HG02759 (cell line): ENCODE results near the gene LTA4H.

Source experiments
- ATAC-seq: cut with Tn5 transposase; IDR thresholded peaks from one replicate; pipeline ENCODE4 v1.9.1; 2021; ENCODE audit warnings: mild to moderate bottlenecking, moderate library complexity; ENCODE audit not compliant: unreplicated experiment

LTA4H gene

DNA sequence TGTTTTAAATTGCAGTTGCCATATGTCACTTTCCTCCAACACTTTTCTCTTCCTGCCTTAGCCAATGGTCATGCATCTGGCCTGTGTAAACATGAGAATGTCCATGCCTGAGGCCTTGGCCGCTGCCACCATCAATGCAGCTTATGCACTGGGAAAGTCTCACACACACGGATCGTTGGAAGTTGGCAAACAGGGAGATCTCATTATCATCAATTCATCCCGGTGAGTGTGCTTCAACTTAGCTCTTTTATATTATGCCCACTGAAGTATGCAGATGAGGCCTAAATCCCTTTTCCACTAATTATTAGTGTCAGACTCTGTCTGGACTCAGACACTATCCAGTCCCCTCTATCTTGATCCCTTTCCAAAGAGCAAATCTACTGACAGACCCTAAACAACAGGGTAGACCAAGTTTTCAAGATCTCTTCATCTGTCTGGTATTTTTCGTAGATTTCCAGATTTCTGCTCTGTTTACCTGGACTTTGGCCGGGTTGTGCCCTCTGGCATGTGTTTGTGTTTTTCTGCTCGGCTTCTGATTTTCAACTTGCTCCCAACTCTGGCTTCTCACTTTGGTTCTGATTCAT, 69.0 kb downstream of the LTA4H start:
- ATAC-seq, result no peak

DNA sequence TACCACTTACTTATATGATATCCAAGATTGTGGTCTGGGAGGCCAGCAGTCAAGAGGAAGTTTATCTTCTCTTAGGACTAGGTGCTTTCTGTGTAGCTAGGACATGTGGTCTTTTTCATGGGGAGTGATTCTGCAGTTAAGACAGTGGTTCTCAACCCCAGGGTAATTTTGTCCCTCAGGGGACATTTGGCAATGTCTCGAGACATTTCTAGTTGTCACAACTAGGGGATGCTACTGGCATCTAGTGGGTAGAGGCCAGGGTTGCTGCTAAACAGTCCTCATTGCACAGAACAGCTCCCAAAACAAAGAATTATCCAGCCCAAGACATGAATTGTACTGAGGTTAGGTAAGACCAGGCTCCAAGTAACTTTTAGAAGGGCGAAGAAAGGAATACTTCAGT, 72.3 kb downstream of the LTA4H start:
- ATAC-seq, result no peak

DNA sequence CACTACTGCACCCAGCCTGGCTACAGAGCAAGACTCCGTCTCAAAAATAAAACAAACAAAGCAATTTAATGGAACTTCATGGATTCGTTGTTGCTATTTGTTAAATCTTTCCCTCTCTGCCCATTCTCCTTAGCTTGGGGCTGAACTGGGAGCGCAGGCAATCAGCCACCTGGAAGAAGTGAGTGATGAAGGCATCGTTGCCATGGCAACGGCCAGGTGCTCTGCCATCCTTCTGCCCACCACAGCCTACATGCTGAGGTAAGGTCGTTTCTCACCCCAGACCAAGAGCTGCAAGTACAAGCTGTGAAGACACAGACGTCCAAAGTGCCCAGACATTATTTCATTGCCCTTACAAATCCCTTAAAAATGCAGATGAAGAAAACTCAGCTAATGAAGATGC, 73.2 kb downstream of the LTA4H start:
- no peak for ATAC-seq

DNA sequence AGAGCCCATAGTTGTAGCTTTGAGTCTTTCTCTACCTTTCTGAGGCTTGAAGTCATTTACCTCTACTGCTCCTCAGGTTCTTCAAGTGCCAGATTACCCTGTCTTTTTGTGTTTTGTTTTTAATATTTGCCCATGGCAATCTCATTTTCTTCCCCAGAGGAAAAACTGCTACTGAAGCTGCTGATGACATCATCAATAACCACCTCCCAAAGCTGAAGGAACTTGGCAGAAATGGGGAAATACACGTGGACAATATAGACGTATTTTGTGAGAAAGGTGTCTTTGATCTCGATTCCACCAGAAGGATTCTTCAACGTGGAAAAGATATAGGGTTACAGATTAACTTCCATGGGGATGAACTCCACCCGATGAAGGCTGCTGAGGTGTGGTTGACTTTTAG, 75.1 kb downstream of the LTA4H start:
- no peak for ATAC-seq

DNA sequence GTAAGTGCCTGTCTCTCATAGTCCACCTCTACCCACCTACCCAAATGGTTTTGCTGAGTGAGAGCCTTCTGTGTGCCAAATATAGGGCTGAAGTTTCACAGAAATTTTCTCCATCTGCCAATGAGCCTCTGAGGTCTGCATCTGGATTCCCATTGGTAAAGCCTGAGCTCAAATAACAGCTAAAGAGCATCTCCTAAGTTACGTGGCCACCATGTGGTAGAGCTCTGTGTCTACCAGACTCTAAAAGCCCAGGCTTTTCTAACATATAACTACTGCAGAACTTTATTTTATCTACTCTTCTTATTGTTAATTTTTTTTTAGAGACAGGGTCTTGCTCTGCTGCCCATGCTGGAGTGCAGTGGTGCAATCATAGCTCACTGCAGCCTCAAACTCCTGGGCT, 76.3 kb downstream of the LTA4H start:
- ATAC-seq, result no peak

DNA sequence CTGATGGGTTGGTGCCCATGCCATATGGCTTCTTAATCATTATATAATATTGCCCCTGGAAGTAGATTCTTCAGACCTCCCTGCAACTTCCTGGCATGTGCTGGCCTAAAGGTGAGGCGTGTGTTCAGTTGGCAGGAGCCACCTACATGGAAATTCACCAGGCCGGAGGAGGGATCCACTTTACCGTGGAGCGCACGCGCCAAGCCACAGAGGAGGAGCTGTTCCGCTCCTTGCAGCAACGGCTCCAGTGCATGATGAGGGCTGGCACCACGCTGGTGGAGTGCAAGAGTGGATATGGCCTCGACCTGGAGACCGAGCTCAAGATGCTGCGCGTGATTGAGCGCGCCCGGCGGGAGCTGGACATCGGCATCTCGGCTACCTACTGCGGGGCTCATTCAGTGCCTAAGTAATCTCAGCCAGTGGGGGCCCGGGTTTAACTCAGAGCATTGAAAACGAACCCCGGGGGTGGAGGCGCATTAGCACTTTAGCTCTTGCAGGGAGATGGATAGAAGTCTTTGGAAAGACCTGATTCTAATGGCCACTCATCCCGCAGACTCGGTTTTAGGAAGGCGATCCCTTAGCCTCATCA, 78.7 kb downstream of the LTA4H start:
- no peak for ATAC-seq

DNA sequence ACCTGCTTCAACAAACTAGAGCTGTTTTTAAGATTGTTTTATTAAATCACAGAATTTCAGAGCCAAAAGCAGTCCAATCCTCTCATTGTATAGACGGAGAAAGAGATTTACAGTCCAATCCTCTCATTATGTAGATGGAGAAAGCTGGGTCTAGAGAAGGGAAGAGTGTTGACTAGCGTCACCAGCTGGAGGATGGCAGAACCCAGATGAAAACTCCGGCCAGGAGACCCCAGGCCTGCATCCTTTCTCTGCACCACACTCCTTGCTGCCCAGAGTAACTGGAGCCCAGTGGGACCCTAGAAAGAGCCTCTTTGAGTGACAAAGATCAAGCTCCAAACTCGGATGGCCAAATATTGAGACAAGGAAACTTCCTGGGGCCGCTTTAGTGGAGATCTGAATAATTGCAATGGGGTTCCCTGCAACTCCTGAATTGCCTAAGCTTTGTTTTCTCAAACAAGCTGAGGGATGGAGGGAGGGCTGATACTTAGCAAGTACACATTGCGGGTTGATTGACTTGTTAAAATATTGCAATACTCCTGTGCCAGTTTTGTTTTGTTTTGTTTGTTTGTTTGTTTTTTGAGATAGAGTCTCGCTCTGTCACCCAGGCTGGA, 79.7 kb downstream of the LTA4H start:
- ATAC-seq, result no peak

DNA sequence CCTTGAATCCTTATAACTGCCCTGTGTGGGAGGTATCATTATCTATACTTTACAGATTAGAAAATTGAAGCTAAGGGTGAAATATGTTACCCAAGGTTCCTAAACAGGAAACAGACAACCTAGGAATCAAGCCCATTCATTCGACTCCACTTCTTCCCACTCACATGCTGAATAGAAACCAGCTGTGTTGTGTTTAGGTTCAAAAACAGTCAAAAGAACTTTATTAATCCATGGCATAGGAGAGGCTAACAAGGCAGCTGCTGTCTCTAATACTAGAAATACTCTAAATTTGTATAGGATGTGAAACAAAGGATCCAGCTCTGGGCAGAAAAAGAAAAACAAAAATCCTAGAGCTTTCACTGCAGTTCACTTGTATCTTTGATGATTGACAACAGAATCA, 82.4 kb downstream of the LTA4H start:
- no peak for ATAC-seq

DNA sequence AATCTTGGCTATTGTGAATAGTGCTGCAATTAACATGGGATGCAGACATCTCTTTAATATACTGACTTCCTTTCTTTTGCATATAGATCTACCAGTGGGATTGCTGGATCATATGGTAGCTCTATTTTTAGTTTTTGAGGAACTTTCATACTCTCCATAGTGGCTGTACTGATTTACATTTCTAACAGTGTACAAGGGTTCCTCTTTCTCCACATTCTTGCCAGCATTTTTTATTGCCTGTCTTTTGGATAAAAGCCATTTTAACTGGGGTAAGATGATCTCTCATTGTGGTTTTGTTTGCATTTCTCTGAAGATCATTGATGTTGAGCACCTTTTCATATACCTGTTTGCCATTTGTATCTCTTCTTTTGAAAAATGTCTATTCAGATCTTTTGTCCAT, 83.9 kb downstream of the LTA4H start:
- ATAC-seq, result no peak
